H1 (cell line): Measurements from ENCODE around the gene PSMC3IP. TPM values are rescaled to one million over a fixed set of nuclear protein-coding genes. Genes with fewer than 3 reads are reported as not detected.

Experiments used
- BACH1 ChIP-seq: IDR thresholded peaks from 2 replicates; pipeline ENCODE4 v1.6.1; 2012; ENCODE audit warnings: low read length, improper control_type of control experiment
- GABPA ChIP-seq: IDR thresholded peaks from 2 replicates; pipeline ENCODE4 v1.6.1; 2011; ENCODE audit warnings: mild to moderate bottlenecking, low read length, moderate library complexity, borderline replicate concordance; ENCODE audit not compliant: insufficient read depth
- HDAC6 ChIP-seq: IDR thresholded peaks from one replicate; pipeline ENCODE4 v1.7.1; 2012; ENCODE audit warnings: low read depth, mild to moderate bottlenecking, inconsistent platforms, low read length, moderate library complexity
- RNF2 ChIP-seq: fragments of 200-900, 300-1000 bp; sonication (generic); IDR thresholded peaks from 2 replicates; pipeline ENCODE4 v1.7.1; 2016; ENCODE audit warnings: borderline replicate concordance, low read depth, mild to moderate bottlenecking, antibody characterized with exemption, low read length; ENCODE audit not compliant: poor library complexity, severe bottlenecking; ENCODE audit errors: missing control alignments
- SIN3A ChIP-seq, 2 experiments: IDR thresholded peaks in 1 of 2; conservative IDR thresholded peaks in 1 of 2; 2 replicates each; pipeline ENCODE4 v1.6.1; 2011 to 2012; ENCODE audit warnings: low read length in 2 of 2, improper control_type of control experiment in 1 of 2, low read depth in 1 of 2, mild to moderate bottlenecking in 1 of 2
- SIX5 ChIP-seq: IDR thresholded peaks from 2 replicates; pipeline ENCODE4 v1.6.1; 2011; ENCODE audit warnings: mild to moderate bottlenecking, low read depth, low read length
- TAF1 ChIP-seq: IDR thresholded peaks from 2 replicates; pipeline ENCODE4 v1.6.1; 2011; ENCODE audit warnings: mild to moderate bottlenecking, low read depth, low read length
- TBP ChIP-seq: IDR thresholded peaks from 2 replicates; pipeline ENCODE4 v1.6.1; 2011; ENCODE audit warnings: low read depth, low read length, improper control_type of control experiment
- TEAD4 ChIP-seq: IDR thresholded peaks from 2 replicates; pipeline ENCODE4 v1.6.1; 2012; ENCODE audit warnings: low read depth, low read length, inconsistent platforms, mixed read lengths
- polyA plus RNA-seq, 7 experiments: library from polyadenylated mRNA; depleted of rRNA in 3 of 7; stranded (reverse) in 5 of 7; unstranded in 2 of 7; fragments of >200 nt in 5 of 7; fragments of 200-250 nt in 2 of 7; gene quantifications; 1 replicate in 5 of 7; 2 replicates in 1 of 7; 4 replicates in 1 of 7; pipeline versions ENCODE4 v1.2.1 to v1.2.3, GENCODE V29; 2011 to 2013; ENCODE audit warnings: missing spikeins in 2 of 7, mixed read lengths in 2 of 7
- total RNA-seq: library from RNA; stranded (reverse); fragmentation: NEBNext Ultra II Directional; extraction: Animal tissue kit (Norgen Biotek cat#: 25700); gene quantifications from 2 replicates; pipeline ENCODE4 v1.2.1, GENCODE V29; 2021
- TF ChIP-seq, protein P1 (sequence below): IDR thresholded peaks from 2 replicates; pipeline ENCODE4 v1.6.1; 2012; ENCODE audit warnings: low read length, inconsistent platforms

The PSMC3IP gene
- total and polyA plus RNA-seq, 2 of the 8 experiments (the other 6 are each of a cell fraction or from before 2014, with no cell fraction given) = 11.5 to 21.9 TPM

- TF ChIP-seq TBP (peak; percentile 66; the same call in 1 of the 2 replicates), SIN3A (conservative IDR thresholded peaks at IDR 0.05 in 1 of 2, IDR thresholded peaks at IDR 0.05 in 1 of 2; ENCODE audit: low read depth in 1 of 2, low read length in 2 of 2) (peak; percentile 98), TEAD4 (no peak), RNF2 (no peak), TAF1 (peak; percentile 79), BACH1 (0 out of 2 replicates have a peak, but pooled peaks have one; percentile 51), HDAC6 (no peak), SIX5 (no peak), GABPA (peak; percentile 84; the same call in 1 of the 2 replicates)
- TF ChIP-seq, protein P1, sequence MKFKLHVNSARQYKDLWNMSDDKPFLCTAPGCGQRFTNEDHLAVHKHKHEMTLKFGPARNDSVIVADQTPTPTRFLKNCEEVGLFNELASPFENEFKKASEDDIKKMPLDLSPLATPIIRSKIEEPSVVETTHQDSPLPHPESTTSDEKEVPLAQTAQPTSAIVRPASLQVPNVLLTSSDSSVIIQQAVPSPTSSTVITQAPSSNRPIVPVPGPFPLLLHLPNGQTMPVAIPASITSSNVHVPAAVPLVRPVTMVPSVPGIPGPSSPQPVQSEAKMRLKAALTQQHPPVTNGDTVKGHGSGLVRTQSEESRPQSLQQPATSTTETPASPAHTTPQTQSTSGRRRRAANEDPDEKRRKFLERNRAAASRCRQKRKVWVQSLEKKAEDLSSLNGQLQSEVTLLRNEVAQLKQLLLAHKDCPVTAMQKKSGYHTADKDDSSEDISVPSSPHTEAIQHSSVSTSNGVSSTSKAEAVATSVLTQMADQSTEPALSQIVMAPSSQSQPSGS = peak; percentile 96; the same call in 1 of the 2 replicates
Measured at GRCh38 chr17:42561897-42562387, 15.6 kb downstream of the PSMC3IP start, which contains the start of gene COASY (continued).
